Mesangial cell (primary cell): ENCODE measurements around the gene MARK2. TPM values are rescaled to one million over a fixed set of nuclear protein-coding genes. Genes with fewer than 3 reads are reported as not detected.

Source experiments
- total RNA-seq: library from RNA; depleted of rRNA; stranded (reverse); fragments of >200 nt; gene quantifications from 2 replicates; pipeline ENCODE4 v1.2.3, GENCODE V29; 2015

MARK2 gene
- total RNA-seq = 23.6 and 26.4 TPM in 2 replicates

DNA sequence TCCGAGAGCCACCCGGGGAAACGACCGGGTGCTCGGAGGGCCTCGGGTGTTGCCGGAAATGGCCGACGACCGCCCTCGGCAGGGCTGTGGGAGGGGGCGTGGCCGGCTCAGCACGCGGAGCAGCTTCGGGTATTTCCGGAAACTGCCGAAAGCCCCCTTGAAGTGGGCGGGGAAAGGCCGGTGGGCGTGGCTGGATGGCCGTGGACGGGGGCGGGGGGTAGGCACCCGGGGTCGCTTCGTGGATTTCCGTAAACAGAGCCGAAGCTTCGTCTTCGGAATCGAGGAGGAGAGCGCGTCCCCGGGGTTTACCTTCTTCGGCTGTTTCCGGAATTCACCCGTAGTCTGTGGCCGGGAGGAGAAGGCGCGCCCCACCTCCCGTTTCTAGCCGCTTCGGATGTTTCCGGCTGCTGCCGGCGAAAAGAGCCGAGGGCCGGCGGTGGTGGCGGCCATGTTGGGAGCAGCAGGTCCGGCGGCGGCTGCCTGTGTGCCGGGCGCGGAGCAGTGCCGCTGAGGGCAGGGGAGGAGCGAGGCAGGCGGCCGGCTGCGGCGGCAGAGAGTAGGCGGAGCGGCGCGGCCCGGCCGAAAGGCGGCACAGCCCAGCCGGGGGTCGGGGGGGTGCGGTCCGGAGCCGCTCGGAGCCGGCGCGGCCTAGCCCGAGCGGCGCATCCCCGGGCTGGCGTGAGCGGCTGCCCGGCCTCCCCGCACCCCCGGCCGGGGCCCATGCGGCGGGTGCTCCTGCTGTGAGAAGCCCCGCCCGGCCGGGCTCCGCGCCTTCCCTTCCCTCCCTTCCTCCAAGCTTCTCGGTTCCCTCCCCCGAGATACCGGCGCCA, at the start of gene MARK2:
Gene MARK2 (plus strand): TSS at position 433 of the 830 bp plus-strand sequence. CDS start 397 bp downstream, at position 830.

DNA sequence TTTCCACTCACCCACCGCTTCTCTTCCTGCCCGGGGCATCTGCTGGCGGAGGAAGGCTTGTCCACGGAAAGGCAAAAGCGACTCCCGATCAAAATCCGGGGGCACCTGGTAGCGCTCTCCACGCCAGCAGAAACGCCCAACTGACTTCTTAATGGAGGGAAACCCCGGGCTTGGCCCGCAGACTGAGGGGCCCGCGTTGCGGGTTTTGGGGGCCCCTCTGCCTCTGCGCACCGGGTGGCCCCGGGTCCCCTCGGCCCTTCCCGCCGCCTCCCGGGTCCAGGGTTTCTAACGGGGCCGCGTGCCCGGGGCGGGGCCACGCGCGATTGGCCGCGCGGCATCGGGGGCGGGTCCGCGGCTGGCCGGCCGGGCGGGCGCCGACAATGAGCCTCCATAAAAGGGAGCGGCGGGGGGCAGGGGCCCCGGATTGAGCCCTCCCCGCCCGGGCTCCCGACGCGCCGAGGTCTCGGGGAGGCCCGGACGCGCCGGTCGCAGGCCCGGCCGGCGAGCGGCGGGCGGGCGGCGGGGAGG, 25.8 kb upstream of the MARK2 start, which contains the start of gene SPINDOC:
Gene SPINDOC (plus strand): TSS at position 422 of the 528 bp plus-strand sequence. CDS start 231 bp downstream, outside the sequence.

DNA sequence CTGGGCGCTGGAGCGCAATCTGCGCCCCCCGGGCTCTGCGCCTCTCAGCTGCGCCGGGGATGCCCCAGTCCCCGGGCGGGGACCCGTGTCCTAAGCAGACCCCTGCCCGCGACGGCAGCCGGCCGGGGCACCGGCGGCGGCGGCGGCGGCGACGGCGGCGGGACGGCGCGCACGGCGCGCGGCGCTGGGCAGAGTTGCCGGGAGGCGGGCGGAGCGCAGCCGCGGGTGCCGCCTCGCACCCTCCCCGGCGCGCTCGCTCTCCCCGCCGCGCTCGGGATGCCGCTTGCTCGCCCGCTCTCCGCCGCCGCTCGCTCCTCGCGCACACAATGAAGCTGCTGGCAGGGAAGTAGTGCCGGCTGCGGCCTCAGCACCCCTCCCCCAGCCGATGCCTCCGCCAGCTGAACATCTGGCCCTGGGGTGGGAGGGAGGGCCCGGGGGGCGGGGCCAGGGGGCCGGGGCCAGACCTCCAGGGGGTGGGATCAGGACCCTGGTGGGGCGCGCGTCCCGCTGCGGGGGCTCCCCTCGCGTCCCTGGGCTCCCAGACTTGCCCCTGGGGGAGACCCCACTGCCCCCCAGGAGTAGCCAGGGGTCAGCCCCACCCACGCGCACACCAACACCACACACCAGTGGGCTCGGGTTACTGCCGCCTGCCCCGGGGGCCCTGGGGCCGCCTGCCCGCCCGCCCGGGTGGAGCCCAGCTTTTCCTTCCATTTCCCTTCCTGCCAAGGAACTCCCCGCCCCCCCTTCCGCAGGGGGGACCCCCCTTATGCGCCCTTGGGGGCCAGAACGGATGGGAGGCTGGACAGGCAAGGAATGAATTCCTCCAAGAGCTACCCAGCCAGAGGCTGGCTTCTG, 78.2 kb downstream of the MARK2 start, which contains the start of gene RCOR2:
Gene RCOR2 (minus strand): TSS at position 328 of the 855 bp plus-strand sequence. CDS start 708 bp downstream, outside the sequence.

DNA sequence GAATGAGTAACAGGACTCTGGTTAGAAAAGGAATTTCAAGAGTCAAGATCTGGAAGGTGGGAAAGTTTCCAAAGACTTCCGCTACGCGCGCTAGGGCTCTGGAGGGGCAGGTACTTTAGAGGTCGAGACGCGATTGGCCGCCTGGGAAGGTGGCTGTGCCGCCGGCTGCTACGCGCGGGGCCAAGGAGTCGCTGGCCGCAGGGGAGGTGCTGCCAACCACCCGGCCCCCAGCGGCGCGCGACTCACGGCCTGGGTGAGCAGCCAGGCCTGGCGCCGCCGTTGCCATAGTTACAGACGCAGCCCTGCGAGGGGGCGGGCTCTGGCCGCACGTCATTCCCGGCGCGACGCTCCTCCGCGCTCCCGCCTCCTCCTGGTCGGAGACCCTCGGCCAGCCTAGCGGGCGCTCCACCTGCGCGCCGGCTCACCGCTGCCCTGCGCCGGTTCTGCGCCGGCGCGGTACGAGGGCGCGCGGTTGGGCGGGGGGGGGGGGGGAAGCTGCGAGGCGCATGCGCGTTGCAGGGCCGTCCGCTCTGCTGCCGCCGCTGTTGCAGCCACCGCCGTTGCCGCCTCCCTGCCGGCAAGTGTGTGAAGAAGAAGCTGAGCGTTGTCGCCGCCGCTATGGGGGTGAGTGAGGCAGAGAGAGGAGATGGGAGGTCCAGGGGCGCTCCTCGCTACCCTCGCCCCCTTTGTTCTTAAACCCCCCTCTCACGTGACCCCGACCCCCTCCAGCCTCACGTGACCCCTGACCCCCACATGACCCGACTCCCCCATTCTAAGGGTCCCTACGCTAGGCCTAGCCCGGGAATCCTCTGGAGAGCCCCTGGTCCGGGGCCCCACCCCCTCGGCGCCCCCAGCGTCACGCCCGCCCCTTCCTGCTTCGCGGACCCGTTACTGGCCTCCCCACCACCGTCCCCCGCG, 99.8 kb downstream of the MARK2 start, which contains the start of gene NAA40:
Gene NAA40 (plus strand): TSS at position 524 of the 918 bp plus-strand sequence. CDS start 95 bp downstream, at position 619.

Other genes with a start within 250 kb of the MARK2 start
- gene PLAAT3, start 224.7 kb upstream of the MARK2 start, total RNA-seq = 58.2 and 101 TPM in 2 replicates
- gene ATL3, start 167.7 kb upstream of the MARK2 start, total RNA-seq = 40.7 and 43.0 TPM in 2 replicates
- gene RTN3, start 157.6 kb upstream of the MARK2 start, total RNA-seq = 87.8 and 129 TPM in 2 replicates
- gene ZFTA, start 70.3 kb upstream of the MARK2 start, total RNA-seq = 7.2 and 22.3 TPM in 2 replicates
- 24.2 and 31.9 TPM in 2 replicates for gene SPINDOC, start 25.7 kb upstream of the MARK2 start, total RNA-seq
- gene RCOR2, start 78.1 kb downstream of the MARK2 start, total RNA-seq = 3.1 and 6.7 TPM in 2 replicates
- 10.3 and 13.7 TPM in 2 replicates for gene NAA40, start 99.9 kb downstream of the MARK2 start, total RNA-seq
- 816 and 1,119 TPM in 2 replicates for gene COX8A, start 135.5 kb downstream of the MARK2 start, total RNA-seq
- 122 and 156 TPM in 2 replicates for gene OTUB1, start 147.3 kb downstream of the MARK2 start, total RNA-seq
- under 0.01 and 0.25 TPM in 2 replicates for gene FLRT1, start 196.8 kb downstream of the MARK2 start, total RNA-seq